ENCODE measurements around the gene UPF3A. TPM values are rescaled to one million over a fixed set of nuclear protein-coding genes. Genes with fewer than 3 reads are reported as not detected.
A peak's percentile ranks its signal among the peaks of the same experiment; 100 is the strongest.

The UPF3A gene
- total and polyA plus RNA-seq, 2 of the 4 experiments (the other 2 are of a cell fraction): 11.7 to 51.6 TPM

GRCh38 chr13:114261328-114261965, 20.0 kb upstream of the UPF3A start:
- in situ Hi-C loops (cut with MboI; ENCODE audit: low sequenced_read_pairs) (no loop called here), dilution Hi-C loops (cut with HindIII; ENCODE audit: low sequenced_read_pairs, unreplicated experiment) (no loop called here), intact Hi-C loops (cut with micrococcal nuclease) (no loop called here)
- Histone ChIP-seq H2AFZ (replicated peaks; ENCODE audit: low read length, poor library complexity) (no peak overlapping the region), H3K36me3 (ENCODE audit: control insufficient read depth, insufficient read depth, low read length) (peaks cover 47% of the 10 kb centered on the region), H3K18ac (ENCODE audit: low read depth, low read length) (no peak overlapping the region), H3K4me1 (ENCODE audit: control insufficient read depth, insufficient read depth, low read length) (peaks cover 5% of the 10 kb centered on the region), H3K4me3 (ENCODE audit: insufficient read depth, low read depth, low read length) (no peak overlapping the region), H4K8ac (ENCODE audit: low read depth in 2 of 2, low read length in 2 of 2) (no peak overlapping the region), H3K79me1 (ENCODE audit: low read depth in 1 of 2, low read length in 2 of 2) (peaks cover 33 to 49% of the 10 kb centered on the region in 2 experiments), H3K9me1 (ENCODE audit: insufficient read depth, low read length) (peaks cover 11% of the 10 kb centered on the region; the same call in 1 of the 2 replicates), H2BK5ac (ENCODE audit: low read depth, low read length, poor library complexity, severe bottlenecking) (peak overlapping the region; percentile 46), H3K14ac (replicated peaks; ENCODE audit: low read depth, low read length) (no peak overlapping the region), H2BK15ac (ENCODE audit: low read depth, low read length) (no peak overlapping the region), H3K27me3 (ENCODE audit: control insufficient read depth, insufficient read depth, low read length) (no peaks in the 10 kb centered on the region), H2BK120ac (ENCODE audit: low read depth, low read length) (no peak overlapping the region), H3K56ac (ENCODE audit: extremely low read depth, insufficient read depth, low read length) (no peak overlapping the region), H4K20me1 (ENCODE audit: insufficient read depth, low read length) (0 out of 2 replicates have a peak, but pooled peaks cover 5% of the 10 kb centered on the region), H3K4ac (ENCODE audit: low read depth, low read length) (no peak overlapping the region), H3K9me3 (ENCODE audit: control insufficient read depth, insufficient read depth, low read length) (no peaks in the 10 kb centered on the region), H2AK9ac (replicated peaks; ENCODE audit: low read depth, low read length, poor library complexity) (no peak overlapping the region), H2BK20ac (ENCODE audit: low read depth, low read length) (no peak overlapping the region), H3K23ac (ENCODE audit: low read depth, low read length) (no peak overlapping the region), H3K9ac (ENCODE audit: low read depth, low read length) (no peak overlapping the region), H2AK5ac (ENCODE audit: low read depth, low read length) (no peak overlapping the region), H4K91ac (ENCODE audit: insufficient read depth, low read depth, low read length) (no peak overlapping the region), H3K27ac (ENCODE audit: insufficient read depth, low read length) (no peak overlapping the region), H4K5ac (ENCODE audit: low read depth, low read length) (no peak overlapping the region), H3K4me2 (ENCODE audit: low read depth, low read length) (no peak overlapping the region)
- POLR2A ChIA-PET (ENCODE audit: unreplicated experiment): no interaction called here
- CTCF ChIA-PET: no interaction called here
- ATAC-seq (ENCODE audit: low read depth): peak; percentile 21; the same call in 1 of the 2 replicates
- BruUV-seq (replicated peaks): no TSS peak
- 83% methylated on average over 2 of the region's 3 CpGs; no CpG with 5 or more reads in 1 of the 2 experiments for WGBS, 2 experiments (ENCODE audit: extremely low coverage in 2 of 2, insufficient read length in 1 of 2)
- no peak for DNase-seq
- TF ChIP-seq FOS (IDR thresholded peaks at IDR 0.05; ENCODE audit: low read depth, low read length) (no peak), ELK1 (IDR thresholded peaks at IDR 0.05; ENCODE audit: borderline replicate concordance, low read depth, low read length) (no peak), POLR2A (IDR thresholded peaks at IDR 0.05; ENCODE audit: low read depth, low read length) (no peak), MXI1 (IDR thresholded peaks at IDR 0.05; ENCODE audit: borderline replicate concordance, low read depth, low read length) (no peak), USF2 (IDR thresholded peaks at IDR 0.05; ENCODE audit: low read depth, low read length) (no peak), RFX5 (IDR thresholded peaks at IDR 0.05; ENCODE audit: low read depth, low read length) (no peak), RCOR1 (IDR thresholded peaks at IDR 0.05; ENCODE audit: insufficient replicate concordance, low read length) (no peak), CHD1 (IDR thresholded peaks at IDR 0.05; ENCODE audit: low read depth, low read length) (no peak), SMC3 (IDR thresholded peaks at IDR 0.05; ENCODE audit: low read depth, low read length) (no peak), BHLHE40 (IDR thresholded peaks at IDR 0.05; ENCODE audit: low read depth, low read length) (no peak), RAD21 (IDR thresholded peaks at IDR 0.05; ENCODE audit: low read length) (no peak), CTCF (conservative IDR thresholded peaks at IDR 0.05; ENCODE audit: low read depth, low read length) (no peak), CEBPB (IDR thresholded peaks at IDR 0.05; ENCODE audit: low read depth, low read length) (no peak), MAFK (IDR thresholded peaks at IDR 0.05; ENCODE audit: low read depth, low read length) (no peak), MAZ (IDR thresholded peaks at IDR 0.05; ENCODE audit: borderline replicate concordance, low read depth, low read length) (no peak), NFE2L2 (IDR thresholded peaks at IDR 0.05; ENCODE audit: low read depth, low read length) (no peak)
